CD4-positive, alpha-beta T cell (primary cell): ENCODE measurements around the gene HIF1AN. TPM values are rescaled to one million over a fixed set of nuclear protein-coding genes. Genes with fewer than 3 reads are reported as not detected.

ENCODE experiments used
- ATAC-seq: fragments of 200-7000 bp; cut with Tn5 transposase; one replicate; pipeline ENCODE4 v1.10.0; 2022; ENCODE audit warnings: mild to moderate bottlenecking; ENCODE audit not compliant: poor library complexity
- CTCF ChIA-PET: fragments of 350-600 bp; sonication (Branson Sonifier 250); formaldehyde crosslinking; loops from one replicate; lab custom pipeline; 2021; ENCODE audit warnings: antibody characterized with exemption, inconsistent platforms; lab: Charles Lee
- POLR2A ChIA-PET: fragments of 350-600 bp; sonication (Branson Sonifier 250); formaldehyde crosslinking; loops from one replicate; lab custom pipeline; 2021; ENCODE audit warnings: antibody characterized with exemption, inconsistent platforms; lab: Charles Lee
- DNase-seq, 14 experiments: peaks; one replicate each; pipeline ENCODE4 v3.0.0-alpha.2; 2013 to 2020; ENCODE audit warnings: mixed read lengths in 2 of 14
- H3K27ac ChIP-seq, 2 donors: one replicate each; pipeline versions ENCODE4 v1.5.1 to v1.7.0; 2013; ENCODE audit warnings: low read length in 2 of 2, low read depth in 1 of 2, mild to moderate bottlenecking in 1 of 2
- H3K27me3 ChIP-seq, 2 experiments: 1 replicate in 1 of 2; 2 replicates in 1 of 2; pipeline versions ENCODE4 v1.6.1 to v1.7.0; 2013; ENCODE audit warnings: low read length in 2 of 2, control low read depth in 1 of 2, mild to moderate bottlenecking in 1 of 2, moderate library complexity in 1 of 2; ENCODE audit not compliant: insufficient read depth in 2 of 2, control insufficient read depth in 1 of 2
- H3K36me3 ChIP-seq: one replicate; pipeline ENCODE4 v1.6.1; 2013; ENCODE audit warnings: low read length, control low read depth; ENCODE audit not compliant: insufficient read depth
- H3K4me1 ChIP-seq: one replicate; pipeline ENCODE4 v1.6.1; 2013; ENCODE audit warnings: low read length, control low read depth; ENCODE audit not compliant: insufficient read depth
- H3K4me3 ChIP-seq: one replicate; pipeline ENCODE4 v1.5.1; 2013; ENCODE audit warnings: mild to moderate bottlenecking, low read length, moderate library complexity
- H3K9me3 ChIP-seq, 2 experiments: 1 replicate in 1 of 2; 2 replicates in 1 of 2; pipeline versions ENCODE4 v1.6.1 to v1.7.0; 2013; ENCODE audit warnings: low read length in 2 of 2, mild to moderate bottlenecking in 2 of 2, control low read depth in 1 of 2, moderate library complexity in 1 of 2; ENCODE audit not compliant: control insufficient read depth in 1 of 2, insufficient read depth in 1 of 2
- H3K27ac Mint-ChIP-seq: one replicate; pipeline ENCODE4 v1.8.0; 2020; ENCODE audit warnings: mixed read lengths
- H3K27me3 Mint-ChIP-seq: one replicate; pipeline ENCODE4 v1.8.0; 2021; ENCODE audit warnings: mixed read lengths
- H3K36me3 Mint-ChIP-seq: one replicate; pipeline ENCODE4 v1.8.0; 2021; ENCODE audit warnings: low read depth, mixed read lengths
- H3K4me1 Mint-ChIP-seq: one replicate; pipeline ENCODE4 v1.8.0; 2021; ENCODE audit warnings: low read depth, mixed read lengths
- H3K4me3 Mint-ChIP-seq: one replicate; pipeline ENCODE4 v1.8.0; 2020; ENCODE audit warnings: mild to moderate bottlenecking, mixed read lengths
- H3K9me3 Mint-ChIP-seq: one replicate; pipeline ENCODE4 v1.8.0; 2020; ENCODE audit warnings: mixed read lengths
- intact Hi-C, 2 experiments: fragments of 100-400 bp; cut with DNase I in 1 of 2; cut with micrococcal nuclease in 1 of 2; formaldehyde crosslinking; loops; one replicate each; pipeline versions ENCODE4 v1.15.1 to v1.9.0; 2023 to 2025; cut with DNase I, micrococcal nuclease
- total RNA-seq, 174 experiments: library from RNA in 2 of 174; stranded (reverse) in 2 of 174; gene quantifications; one replicate each; pipeline ENCODE4 v1.2.3 and lab custom pipeline; 2021 to 2026
- TF ChIP-seq, protein P1 (sequence below): fragments of 200-600 bp; IDR thresholded peaks from one replicate; pipeline ENCODE4 v1.8.0; 2022; ENCODE audit warnings: antibody characterized with exemption, mild to moderate bottlenecking

The HIF1AN gene
- total RNA-seq, 2 experiments from 2014 or later = 29.7 to 30.5 TPM

- ChIA-PET CTCF (interaction anchor here (1.4 to 1.9 kb wide), 2 partner anchors 8 to 28 kb away, joined by 5 read pairs; no protein-coding TSS in a partner anchor), POLR2A (no interaction called here)
- intact Hi-C loops = no loop called here
- TF ChIP-seq, protein P1, sequence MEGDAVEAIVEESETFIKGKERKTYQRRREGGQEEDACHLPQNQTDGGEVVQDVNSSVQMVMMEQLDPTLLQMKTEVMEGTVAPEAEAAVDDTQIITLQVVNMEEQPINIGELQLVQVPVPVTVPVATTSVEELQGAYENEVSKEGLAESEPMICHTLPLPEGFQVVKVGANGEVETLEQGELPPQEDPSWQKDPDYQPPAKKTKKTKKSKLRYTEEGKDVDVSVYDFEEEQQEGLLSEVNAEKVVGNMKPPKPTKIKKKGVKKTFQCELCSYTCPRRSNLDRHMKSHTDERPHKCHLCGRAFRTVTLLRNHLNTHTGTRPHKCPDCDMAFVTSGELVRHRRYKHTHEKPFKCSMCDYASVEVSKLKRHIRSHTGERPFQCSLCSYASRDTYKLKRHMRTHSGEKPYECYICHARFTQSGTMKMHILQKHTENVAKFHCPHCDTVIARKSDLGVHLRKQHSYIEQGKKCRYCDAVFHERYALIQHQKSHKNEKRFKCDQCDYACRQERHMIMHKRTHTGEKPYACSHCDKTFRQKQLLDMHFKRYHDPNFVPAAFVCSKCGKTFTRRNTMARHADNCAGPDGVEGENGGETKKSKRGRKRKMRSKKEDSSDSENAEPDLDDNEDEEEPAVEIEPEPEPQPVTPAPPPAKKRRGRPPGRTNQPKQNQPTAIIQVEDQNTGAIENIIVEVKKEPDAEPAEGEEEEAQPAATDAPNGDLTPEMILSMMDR = no peak
- H3K4me3 ChIP-seq = no peak overlapping the region
- Mint-ChIP-seq H3K9me3 (no peaks in the 10 kb centered on the region), H3K4me1 (no peaks in the 10 kb centered on the region), H3K27ac (no peak overlapping the region), H3K27me3 (no peaks in the 10 kb centered on the region), H3K36me3 (peaks cover 87% of the 10 kb centered on the region), H3K4me3 (no peak overlapping the region)
- H3K36me3 ChIP-seq = peaks cover 56% of the 10 kb centered on the region
- H3K27ac ChIP-seq = no peak overlapping the region
- no peaks in the 10 kb centered on the region for H3K27me3 ChIP-seq
- no peak for DNase-seq
- no peaks in the 10 kb centered on the region for H3K4me1 ChIP-seq
- no peaks in the 10 kb centered on the region for H3K9me3 ChIP-seq
- no peak for ATAC-seq
Observed at GRCh38 chr10:100490531-100490930, 45.2 kb upstream of the HIF1AN start.

DNA sequence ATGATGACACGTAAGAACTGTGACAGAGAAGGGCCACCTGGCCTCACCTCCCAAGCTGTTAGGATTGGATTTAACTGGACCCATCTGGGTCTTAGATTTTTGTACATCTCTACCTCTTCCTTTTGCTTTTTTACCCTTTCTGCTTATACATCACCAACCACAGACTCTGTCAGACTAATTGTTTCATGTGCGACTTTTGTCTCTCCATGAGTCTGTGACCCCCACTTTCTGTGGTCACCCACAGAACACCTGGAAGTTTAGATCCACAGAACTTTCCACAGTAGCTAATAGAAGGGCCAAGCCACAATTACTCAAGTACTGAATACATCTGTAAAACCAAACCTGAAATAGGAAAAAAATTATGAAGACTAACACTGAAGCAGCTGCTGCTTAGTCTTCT is 39.2 kb upstream of the HIF1AN start:
- H3K27ac Mint-ChIP-seq = no peak overlapping the region
- intact Hi-C loops = no loop called here
- no peaks in the 10 kb centered on the region for H3K9me3 Mint-ChIP-seq
- ChIA-PET CTCF (interaction anchor here (1.3 to 1.8 kb wide), 2 partner anchors 12 to 15 kb away, joined by 5 to 6 read pairs; no protein-coding TSS in a partner anchor), POLR2A (no interaction called here)
- TF ChIP-seq, protein P1 = no peak
- Histone ChIP-seq H3K9me3 (no peaks in the 10 kb centered on the region), H3K27ac (no peak overlapping the region), H3K36me3 (peaks cover 68% of the 10 kb centered on the region), H3K27me3 (no peaks in the 10 kb centered on the region), H3K4me3 (no peak overlapping the region), H3K4me1 (no peaks in the 10 kb centered on the region)
- peaks cover 88% of the 10 kb centered on the region for H3K36me3 Mint-ChIP-seq
- H3K27me3 Mint-ChIP-seq = no peaks in the 10 kb centered on the region
- ATAC-seq (no peak), DNase-seq (no peak)
- H3K4me3 Mint-ChIP-seq = no peak overlapping the region
- no peaks in the 10 kb centered on the region for H3K4me1 Mint-ChIP-seq

GRCh38 chr10:100498059-100498458 is 37.7 kb upstream of the HIF1AN start:
- ChIA-PET CTCF (no interaction called here), POLR2A (no interaction called here)
- DNase-seq = no peak
- Histone ChIP-seq H3K9me3 (no peaks in the 10 kb centered on the region), H3K27ac (no peak overlapping the region), H3K4me1 (no peaks in the 10 kb centered on the region), H3K36me3 (peaks cover 80% of the 10 kb centered on the region), H3K4me3 (no peak overlapping the region), H3K27me3 (no peaks in the 10 kb centered on the region)
- no peak for ATAC-seq
- Mint-ChIP-seq H3K36me3 (peaks cover 92% of the 10 kb centered on the region), H3K27ac (no peak overlapping the region), H3K9me3 (no peaks in the 10 kb centered on the region), H3K27me3 (no peaks in the 10 kb centered on the region), H3K4me1 (no peaks in the 10 kb centered on the region), H3K4me3 (no peak overlapping the region)
- intact Hi-C loops = no loop called here
- TF ChIP-seq, protein P1 = no peak
